Suprapubic skin (tissue), 4 donors: ENCODE data around the gene FRAT2. TPM values are rescaled to one million over a fixed set of nuclear protein-coding genes. Genes with fewer than 3 reads are reported as not detected.

Source experiments
- DNase-seq, 2 donors: peaks; one replicate each; pipeline ENCODE4 v3.0.0-alpha.2; 2019; ENCODE audit warnings: low spot score in 2 of 2
- H3K27ac ChIP-seq: fragments of 200-600 bp; sonication (generic); one replicate; pipeline ENCODE4 v1.5.1; 2019
- H3K27me3 ChIP-seq: fragments of 200-600 bp; sonication (generic); one replicate; pipeline ENCODE4 v1.5.1; 2019
- H3K36me3 ChIP-seq: fragments of 200-600 bp; sonication (generic); one replicate; pipeline ENCODE4 v1.5.1; 2019
- H3K4me1 ChIP-seq: fragments of 200-600 bp; sonication (generic); one replicate; pipeline ENCODE4 v1.5.1; 2019
- H3K4me3 ChIP-seq: fragments of 200-600 bp; sonication (generic); one replicate; pipeline ENCODE4 v1.5.1; 2019; ENCODE audit warnings: mild to moderate bottlenecking
- H3K9me3 ChIP-seq: fragments of 200-600 bp; sonication (generic); one replicate; pipeline ENCODE4 v1.5.1; 2019
- CTCF ChIP-seq, 2 donors: fragments of 200-600 bp in 1 of 2; fragments of 450-650 bp in 1 of 2; sonication (generic) in 1 of 2; IDR thresholded peaks; one replicate each; pipeline ENCODE4 v1.5.1; 2016 to 2019; ENCODE audit warnings: antibody characterized with exemption in 2 of 2, mild to moderate bottlenecking in 1 of 2, moderate library complexity in 1 of 2
- EP300 ChIP-seq: sonication (generic); formaldehyde crosslinking; IDR thresholded peaks from one replicate; pipeline ENCODE4 v1.6.1; 2017; ENCODE audit warnings: antibody characterized with exemption
- POLR2A ChIP-seq, 2 donors: fragments of 450-650 bp; IDR thresholded peaks; one replicate each; pipeline ENCODE4 v1.6.1; 2017; ENCODE audit warnings: antibody characterized with exemption in 2 of 2, mild to moderate bottlenecking in 2 of 2, moderate library complexity in 2 of 2
- POLR2AphosphoS5 ChIP-seq, 3 donors: sonication (generic); formaldehyde crosslinking; IDR thresholded peaks; one replicate each; pipeline ENCODE4 v1.6.1; 2017; ENCODE audit warnings: antibody characterized with exemption in 3 of 3
- WGBS: methylation state at CpG from one replicate; pipeline ENCODE4 v1.1.5; 2018; 5-methylcytosine and 5-hydroxymethylcytosine counted together
- total RNA-seq, 4 donors: library from RNA; depleted of rRNA; stranded (reverse); fragments of >200 nt; gene quantifications; one replicate each; pipeline ENCODE4 v1.1.0, GENCODE V29; 2016

The FRAT2 gene
- total RNA-seq, 4 donors from 2014 or later: 30.9 to 58.0 (median 38.4) TPM

- TF ChIP-seq POLR2AphosphoS5 (IDR thresholded peaks at IDR 0.05): no peak
- peak in 1 of 2 donors; percentile 9 for TF ChIP-seq CTCF (IDR thresholded peaks at IDR 0.05)
- peaks cover 18% of the 10 kb centered on the region for H3K36me3 ChIP-seq
- peaks cover 63% of the 10 kb centered on the region for H3K4me1 ChIP-seq
- peak overlapping the region; percentile 90 for H3K4me3 ChIP-seq
- 5% methylated on average over 18 of the region's 18 CpGs for WGBS
- no peaks in the 10 kb centered on the region for H3K27me3 ChIP-seq
- no peak for DNase-seq
- H3K27ac ChIP-seq: peak overlapping the region; percentile 98
- H3K9me3 ChIP-seq: no peaks in the 10 kb centered on the region
Measured at GRCh38 chr10:97332591-97333350, 1.8 kb downstream of the FRAT2 start.

GRCh38 chr10:97331153-97331703 lies 3.3 kb downstream of the FRAT2 start:
- H3K9me3 ChIP-seq: no peaks in the 10 kb centered on the region
- peak overlapping the region; percentile 90 for H3K4me3 ChIP-seq
- H3K27me3 ChIP-seq: no peaks in the 10 kb centered on the region
- no peak for DNase-seq
- H3K27ac ChIP-seq: no peak overlapping the region
- TF ChIP-seq EP300 (no peak), POLR2AphosphoS5 (IDR thresholded peaks at IDR 0.05) (no peak), POLR2A (IDR thresholded peaks at IDR 0.05) (no peak), CTCF (IDR thresholded peaks at IDR 0.05) (no peak)
- H3K4me1 ChIP-seq: peaks cover 48% of the 10 kb centered on the region
- H3K36me3 ChIP-seq: peaks cover 19% of the 10 kb centered on the region
- 73% methylated on average over 6 of the region's 6 CpGs for WGBS

- Histone ChIP-seq H3K9me3 (no peaks in the 10 kb centered on the region), H3K4me1 (peaks cover 34% of the 10 kb centered on the region), H3K27ac (no peak overlapping the region), H3K27me3 (no peaks in the 10 kb centered on the region), H3K4me3 (no peak overlapping the region), H3K36me3 (peaks cover 19% of the 10 kb centered on the region)
- TF ChIP-seq POLR2A (IDR thresholded peaks at IDR 0.05) (no peak), POLR2AphosphoS5 (IDR thresholded peaks at IDR 0.05) (no peak), EP300 (no peak), CTCF (IDR thresholded peaks at IDR 0.05) (no peak)
- DNase-seq: no peak
- 92% methylated on average over 5 of the region's 5 CpGs for WGBS
Measured at GRCh38 chr10:97329766-97330165, 4.8 kb downstream of the FRAT2 start.

GRCh38 chr10:97328646-97329453 lies 5.7 kb downstream of the FRAT2 start:
- TF ChIP-seq POLR2A (IDR thresholded peaks at IDR 0.05): no peak
- no peak for TF ChIP-seq POLR2AphosphoS5 (IDR thresholded peaks at IDR 0.05)
- no peak for TF ChIP-seq EP300
- H3K36me3 ChIP-seq: peaks cover 19% of the 10 kb centered on the region
- H3K9me3 ChIP-seq: no peaks in the 10 kb centered on the region
- no peak overlapping the region for H3K27ac ChIP-seq
- 78% methylated on average over 3 of the region's 3 CpGs for WGBS
- no peak for DNase-seq
- no peaks in the 10 kb centered on the region for H3K27me3 ChIP-seq
- no peak overlapping the region for H3K4me3 ChIP-seq
- H3K4me1 ChIP-seq: peaks cover 34% of the 10 kb centered on the region

- no peak for TF ChIP-seq EP300
- TF ChIP-seq POLR2A (IDR thresholded peaks at IDR 0.05): no peak
- H3K4me1 ChIP-seq: peaks cover 29% of the 10 kb centered on the region
- no peaks in the 10 kb centered on the region for H3K9me3 ChIP-seq
- 77% methylated on average over 7 of the region's 7 CpGs for WGBS
- no peak for DNase-seq
- no peaks in the 10 kb centered on the region for H3K27me3 ChIP-seq
- peaks cover 19% of the 10 kb centered on the region for H3K36me3 ChIP-seq
- no peak overlapping the region for H3K27ac ChIP-seq
- no peak overlapping the region for H3K4me3 ChIP-seq
Measured at GRCh38 chr10:97327348-97328294, 6.9 kb downstream of the FRAT2 start.
